H1 (cell line): ENCODE results near the gene CTXN1.

Experiments used
- CTCF ChIP-seq, 3 experiments: IDR thresholded peaks; 1 replicate in 2 of 3; 2 replicates in 1 of 3; pipeline versions ENCODE4 v1.5.1 to v1.6.1; 2011; ENCODE audit warnings: low read length in 3 of 3, mild to moderate bottlenecking in 3 of 3, inconsistent platforms in 2 of 3, low read depth in 1 of 3, moderate library complexity in 1 of 3; ENCODE audit not compliant: insufficient read depth in 1 of 3; ENCODE audit errors: control extremely low read depth in 1 of 3
- NRF1 ChIP-seq: IDR thresholded peaks from 2 replicates; pipeline ENCODE4 v1.6.1; 2011; ENCODE audit warnings: mild to moderate bottlenecking, low read depth, low read length, improper control_type of control experiment
- TCF12 ChIP-seq: IDR thresholded peaks from 2 replicates; pipeline ENCODE4 v1.6.1; 2011; ENCODE audit warnings: low read depth, mild to moderate bottlenecking, low read length

GRCh38 chr19:7905859-7906258 lies 20.1 kb downstream of the CTXN1 start:
- no peak for TF ChIP-seq CTCF (IDR thresholded peaks at IDR 0.05; ENCODE audit: control extremely low read depth in 1 of 3, insufficient read depth in 1 of 3, low read depth in 1 of 3, low read length in 3 of 3)
- TF ChIP-seq TCF12 = no peak
- TF ChIP-seq NRF1 = no peak
